Activated CD4-positive, alpha-beta memory T cell treated with anti-CD3 and anti-CD28 coated beads for 36 hours (primary cell): ENCODE results near the gene TRIM54. TPM values are rescaled to one million over a fixed set of nuclear protein-coding genes. Genes with fewer than 3 reads are reported as not detected.
"Not testable (repeated sequence)": the region's sequence is repeated elsewhere in the genome, so short reads cannot be mapped to it uniquely, and the experiment has no call there.

Experiments used
- CTCF ChIA-PET: fragments of 350-600 bp; sonication (Branson Sonifier 250); formaldehyde crosslinking; loops from one replicate; lab custom pipeline; 2021; ENCODE audit warnings: antibody characterized with exemption, inconsistent platforms; lab: Charles Lee
- POLR2A ChIA-PET: fragments of 350-600 bp; sonication (Branson Sonifier 250); formaldehyde crosslinking; loops from one replicate; lab custom pipeline; 2021; ENCODE audit warnings: antibody characterized with exemption; lab: Charles Lee
- DNase-seq: peaks from one replicate; pipeline ENCODE4 v3.0.0-alpha.2; 2020
- H3K27ac Mint-ChIP-seq: one replicate; pipeline ENCODE4 v1.8.0; 2021; ENCODE audit warnings: mixed read lengths
- H3K27me3 Mint-ChIP-seq: one replicate; pipeline ENCODE4 v1.8.0; 2021; ENCODE audit warnings: mixed read lengths
- H3K36me3 Mint-ChIP-seq: one replicate; pipeline ENCODE4 v1.8.0; 2021; ENCODE audit warnings: mixed read lengths
- H3K4me1 Mint-ChIP-seq: one replicate; pipeline ENCODE4 v1.8.0; 2021; ENCODE audit warnings: low read depth, mixed read lengths
- H3K4me3 Mint-ChIP-seq: one replicate; pipeline ENCODE4 v1.8.0; 2021; ENCODE audit warnings: mild to moderate bottlenecking, mixed read lengths
- H3K9me3 Mint-ChIP-seq: one replicate; pipeline ENCODE4 v1.8.0; 2021; ENCODE audit warnings: mixed read lengths
- intact Hi-C: fragments of 100-400 bp; cut with micrococcal nuclease; formaldehyde crosslinking; loops from one replicate; pipeline ENCODE4 v1.15.1; 2023
- total RNA-seq, 2 experiments: library from RNA; stranded (reverse); gene quantifications; one replicate each; pipeline ENCODE4 v1.2.3, GENCODE V29; 2021

The TRIM54 gene
- total RNA-seq, 2 experiments from 2014 or later, result not detected

- ChIA-PET POLR2A (no interaction called here), CTCF (interaction anchor here (0.7 to 2.2 kb wide), 5 partner anchors 8 to 276 kb away, joined by 3 to 23 read pairs (median 6); partner anchors contain the start of gene TRIM54)
- Mint-ChIP-seq H3K4me1 (no peaks in the 10 kb centered on the region), H3K9me3 (no peaks in the 10 kb centered on the region), H3K4me3 (no peak overlapping the region), H3K27ac (no peak overlapping the region), H3K36me3 (no peaks in the 10 kb centered on the region), H3K27me3 (peaks cover 13% of the 10 kb centered on the region)
- DNase-seq, result no peak
- intact Hi-C loops, result no loop called here
These were observed 10.4 kb upstream of the TRIM54 start for GRCh38 chr2:27271631-27272340.

DNA sequence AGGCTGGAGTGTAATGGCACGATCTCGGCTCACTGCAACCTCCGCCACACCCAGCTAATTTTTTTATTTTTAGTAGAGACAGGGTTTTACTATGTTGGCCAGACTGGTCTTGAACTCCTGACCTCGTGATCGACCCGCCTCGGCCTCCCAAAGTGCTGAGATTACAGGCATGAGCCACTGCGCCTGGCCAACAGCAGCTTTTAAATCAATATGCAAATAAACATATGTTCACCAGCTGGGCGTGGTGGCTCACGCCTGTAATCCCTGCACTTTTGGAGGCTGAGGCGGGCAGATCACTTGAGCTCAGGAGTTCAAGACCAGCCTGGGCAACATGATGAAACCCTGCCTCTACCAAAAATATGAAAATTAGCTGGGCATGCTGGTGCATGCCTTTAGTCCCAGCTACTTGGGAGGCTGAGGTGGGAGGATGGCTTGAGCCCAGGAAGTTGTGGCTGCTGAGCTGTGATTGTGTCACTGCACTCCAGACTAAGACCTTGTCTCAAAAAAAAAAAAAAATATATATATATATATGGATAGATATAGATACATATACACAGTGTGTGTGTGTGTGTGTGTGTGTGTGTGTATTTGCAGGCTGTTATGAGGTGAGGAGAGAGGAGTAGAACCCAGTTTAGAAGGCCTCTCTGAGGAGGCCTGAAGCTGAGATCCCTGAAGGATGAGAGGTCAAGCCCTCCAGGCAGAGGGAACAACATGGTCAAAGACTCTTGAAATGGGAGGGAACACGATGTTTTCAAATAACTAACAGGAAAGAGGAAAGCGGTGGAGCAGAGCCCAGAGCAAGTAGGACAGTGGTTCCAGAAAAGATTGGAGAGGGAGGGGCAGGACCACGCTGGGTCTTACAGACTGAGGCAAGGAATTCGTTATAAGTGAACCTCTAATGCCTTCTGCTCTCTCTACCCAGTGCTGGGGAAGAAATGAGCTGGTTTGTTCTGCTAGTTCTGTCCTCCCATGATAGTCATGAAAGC lies 9.4 kb upstream of the TRIM54 start:
- intact Hi-C loops, H3K9me3 Mint-ChIP-seq, POLR2A ChIA-PET, H3K4me1 Mint-ChIP-seq, H3K4me3 Mint-ChIP-seq, DNase-seq, H3K36me3 Mint-ChIP-seq, H3K27ac Mint-ChIP-seq: not testable (repeated sequence)
- CTCF ChIA-PET, result interaction anchor here (0.7 to 1.8 kb wide), 4 partner anchors 8 to 277 kb away, joined by 3 to 6 read pairs (median 4); partner anchors contain the start of gene TRIM54
- H3K27me3 Mint-ChIP-seq, result peaks cover 16% of the 10 kb centered on the region

DNA sequence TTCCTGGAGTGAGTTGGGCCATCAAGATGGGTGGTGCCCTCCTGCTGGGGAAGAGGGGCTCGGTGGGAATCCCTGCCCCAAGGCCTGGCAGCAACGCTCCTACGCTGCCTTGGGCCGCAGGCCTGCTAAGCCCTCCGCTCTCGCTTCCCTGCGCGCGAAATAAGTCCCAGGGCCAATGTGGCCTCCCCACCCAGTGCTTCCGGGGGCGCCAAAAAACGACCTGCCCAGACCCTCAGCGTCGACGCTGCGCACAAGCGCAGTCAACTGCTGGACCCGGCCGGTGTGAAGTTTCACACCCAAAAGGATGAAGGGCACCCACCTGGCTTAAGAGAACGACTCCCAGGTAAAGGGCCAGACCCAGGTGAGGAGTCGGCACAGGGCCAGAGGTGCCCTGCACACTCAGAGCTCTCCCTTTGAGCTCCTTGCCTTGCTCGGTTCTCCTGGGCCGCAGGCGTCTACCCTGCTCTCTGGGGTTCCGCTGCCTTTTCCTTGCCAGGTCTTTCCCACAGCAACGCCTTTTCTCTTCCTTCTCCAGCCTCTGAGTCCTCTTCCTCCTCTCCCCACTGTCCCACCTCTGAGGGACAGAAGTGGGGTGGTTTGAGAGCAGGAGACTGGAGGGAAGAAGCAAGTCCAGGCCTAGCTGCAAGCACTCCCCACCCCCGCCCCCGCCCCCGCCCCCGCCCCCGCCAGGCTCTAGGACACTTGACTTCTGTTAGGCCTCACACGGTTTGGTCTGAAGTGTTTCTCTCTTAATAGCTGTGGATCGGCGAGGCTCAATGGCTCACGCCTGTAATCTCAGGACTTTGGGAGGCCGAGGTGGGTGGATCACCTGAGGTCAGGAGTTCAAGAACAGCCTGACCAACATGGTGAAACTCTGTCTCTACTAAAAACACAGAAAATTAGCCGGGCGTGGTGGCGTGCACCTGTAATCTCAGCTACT lies 6.7 kb upstream of the TRIM54 start, which contains the start of gene DNAJC5G:
DNAJC5G (plus strand) TSS at position 223 of the 940 bp plus-strand sequence. CDS start 1,296 bp downstream, outside the sequence.
- no peaks in the 10 kb centered on the region for H3K36me3 Mint-ChIP-seq
- H3K4me3 Mint-ChIP-seq, result no peak within 1 kb of the TSS
- H3K27ac Mint-ChIP-seq, result no peak within 1 kb of the TSS
- intact Hi-C loops, result no loop called here
- ChIA-PET CTCF (interaction anchor here (0.8 kb wide), 1 partner anchor 13 kb away, joined by 3 read pairs; the partner anchor contains the start of gene SLC30A3), POLR2A (no interaction called here)
- no peaks in the 10 kb centered on the region for H3K9me3 Mint-ChIP-seq
- DNase-seq, result no peak
- peaks cover 10% of the 10 kb centered on the region for H3K27me3 Mint-ChIP-seq
- H3K4me1 Mint-ChIP-seq, result peaks cover 2% of the 10 kb centered on the region

DNA sequence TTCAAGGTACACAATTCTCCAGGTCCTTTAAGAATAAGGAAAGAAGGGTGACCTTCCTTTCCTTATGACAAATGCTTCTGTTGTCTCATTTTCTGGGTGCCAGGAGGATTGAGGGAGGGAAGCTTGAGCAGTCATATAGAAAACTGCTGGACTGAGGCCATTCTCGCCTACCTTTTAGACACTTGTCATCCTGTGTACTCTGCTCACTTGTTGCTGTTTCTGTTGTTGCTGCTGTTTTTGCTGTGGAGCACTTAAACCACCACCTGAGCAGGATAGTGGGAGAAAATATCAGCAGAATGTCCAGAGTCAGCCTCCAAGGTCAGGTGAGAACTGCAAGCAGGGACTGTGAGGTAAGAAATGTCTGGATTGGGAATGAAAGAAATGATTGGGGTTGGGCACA lies 4.2 kb upstream of the TRIM54 start:
- intact Hi-C loops, result no loop called here
- ChIA-PET CTCF (interaction anchor here (4.4 to 6.5 kb wide), 4 partner anchors 13 to 316 kb away, joined by 45 to 94 read pairs (median 76); partner anchors contain the start of gene SLC30A3), POLR2A (interaction anchor here (0.9 to 1.6 kb wide), 2 partner anchors 26 to 30 kb away, joined by 3 read pairs; no protein-coding TSS in a partner anchor)
- DNase-seq, result no peak
- H3K4me1 Mint-ChIP-seq, result peaks cover 2% of the 10 kb centered on the region
- no peaks in the 10 kb centered on the region for H3K36me3 Mint-ChIP-seq
- peaks cover 22% of the 10 kb centered on the region for H3K27me3 Mint-ChIP-seq
- no peak overlapping the region for H3K4me3 Mint-ChIP-seq
- H3K27ac Mint-ChIP-seq, result no peak overlapping the region
- no peaks in the 10 kb centered on the region for H3K9me3 Mint-ChIP-seq

DNA sequence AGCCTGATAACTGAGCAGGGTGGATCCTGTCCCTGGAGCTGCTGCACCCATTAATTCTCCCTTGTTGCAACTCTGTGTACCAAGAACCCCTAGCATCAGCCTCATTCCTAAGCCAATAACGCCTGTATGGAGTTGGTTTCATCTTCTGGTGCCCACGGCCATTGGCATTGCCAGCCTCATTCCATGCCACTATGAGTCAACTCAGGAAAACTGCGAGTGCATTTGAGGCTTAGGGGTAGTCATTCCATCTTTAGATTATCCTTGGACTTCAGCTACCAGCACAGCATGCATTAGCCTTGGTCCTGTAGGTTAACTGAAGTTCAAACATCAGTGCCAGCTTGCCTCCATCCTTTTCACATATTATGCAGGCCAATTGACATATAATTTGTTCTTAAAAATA lies 1.4 kb upstream of the TRIM54 start:
- Mint-ChIP-seq H3K4me1 (peaks cover 2% of the 10 kb centered on the region), H3K9me3 (no peaks in the 10 kb centered on the region), H3K27me3 (peaks cover 22% of the 10 kb centered on the region), H3K4me3 (no peak overlapping the region), H3K27ac (no peak overlapping the region), H3K36me3 (no peaks in the 10 kb centered on the region)
- no peak for DNase-seq
- POLR2A ChIA-PET, result no interaction called here
- intact Hi-C loops, result loop anchor here (1.0 to 2.0 kb wide), 4 partner anchors 18 to 320 kb away; partner anchors contain the start of gene SLC30A3
- CTCF ChIA-PET, result interaction anchor here (1.0 to 7.5 kb wide), 19 partner anchors 8 to 319 kb away, joined by 3 to 94 read pairs (median 16); partner anchors contain the start of genes ABHD1, KHK, PREB and SLC30A3

DNA sequence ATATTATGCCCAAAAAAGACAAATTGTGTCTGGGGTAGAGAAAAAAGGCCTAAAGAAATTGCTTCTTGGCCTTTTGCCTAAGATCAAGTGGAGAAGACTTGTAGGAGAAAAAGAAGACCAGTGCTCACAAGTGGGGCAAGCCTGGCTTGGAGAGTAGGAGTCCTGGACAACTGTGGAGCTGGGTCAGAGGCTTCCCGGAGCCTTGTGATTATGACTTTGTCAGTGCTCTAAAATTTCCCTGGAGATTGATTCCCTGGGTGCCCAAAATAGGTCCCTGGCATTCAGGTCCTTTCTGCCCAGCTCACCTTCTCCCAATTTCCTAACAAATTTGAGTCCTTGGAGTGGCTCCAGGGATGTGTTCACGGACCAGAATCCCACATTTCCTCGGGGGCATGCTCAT lies 787 bp upstream of the TRIM54 start:
- no peak overlapping the region for H3K4me3 Mint-ChIP-seq
- no peaks in the 10 kb centered on the region for H3K36me3 Mint-ChIP-seq
- intact Hi-C loops, result loop anchor here (2.0 kb wide), 2 partner anchors 19 to 321 kb away; partner anchors contain the start of gene SLC30A3
- no peak overlapping the region for H3K27ac Mint-ChIP-seq
- ChIA-PET POLR2A (no interaction called here), CTCF (interaction anchor here (1.0 to 7.5 kb wide), 11 partner anchors 9 to 320 kb away, joined by 3 to 94 read pairs (median 14); partner anchors contain the start of gene SLC30A3)
- H3K9me3 Mint-ChIP-seq, result no peaks in the 10 kb centered on the region
- peaks cover 2% of the 10 kb centered on the region for H3K4me1 Mint-ChIP-seq
- peaks cover 21% of the 10 kb centered on the region for H3K27me3 Mint-ChIP-seq
- DNase-seq, result no peak

DNA sequence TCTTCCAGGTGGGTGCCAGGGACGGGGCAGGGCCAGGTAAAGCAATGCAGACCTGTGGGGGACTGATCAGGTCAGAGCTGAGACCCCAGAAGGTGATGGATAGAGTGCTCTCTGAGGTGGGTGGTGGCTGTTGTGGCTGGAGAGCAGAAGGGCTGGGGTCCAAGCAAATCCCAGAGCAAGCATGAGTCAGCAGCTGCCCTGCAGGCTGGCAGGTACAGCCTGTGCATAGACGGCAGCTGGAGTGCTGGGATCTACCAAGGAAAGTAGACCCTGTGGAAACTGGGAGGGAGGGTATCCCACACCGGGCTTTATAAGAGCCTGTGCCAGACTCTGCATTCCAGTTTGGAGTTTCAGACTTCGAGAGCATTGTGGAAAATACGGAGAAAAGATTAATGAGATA lies 663 bp downstream of the TRIM54 start:
- Mint-ChIP-seq H3K27me3 (peaks cover 16% of the 10 kb centered on the region), H3K4me3 (no peak overlapping the region), H3K4me1 (peaks cover 2% of the 10 kb centered on the region), H3K9me3 (no peaks in the 10 kb centered on the region), H3K36me3 (no peaks in the 10 kb centered on the region), H3K27ac (no peak overlapping the region)
- ChIA-PET POLR2A (interaction anchor here (1.7 kb wide), 1 partner anchor 20 kb away, joined by 5 read pairs; no protein-coding TSS in a partner anchor), CTCF (interaction anchor here (0.8 to 7.5 kb wide), 8 partner anchors 10 to 321 kb away, joined by 3 to 94 read pairs (median 6); partner anchors contain the start of genes KHK and SLC30A3)
- DNase-seq, result no peak
- intact Hi-C loops, result no loop called here

GRCh38 chr2:27284996-27285395 lies 2.8 kb downstream of the TRIM54 start:
- Mint-ChIP-seq H3K4me3 (no peak overlapping the region), H3K4me1 (peaks cover under 1% of the 10 kb centered on the region), H3K27me3 (peaks cover 18% of the 10 kb centered on the region), H3K27ac (no peak overlapping the region), H3K9me3 (no peaks in the 10 kb centered on the region), H3K36me3 (no peaks in the 10 kb centered on the region)
- CTCF ChIA-PET, result interaction anchor here (0.6 to 7.5 kb wide), 3 partner anchors 18 to 323 kb away, joined by 3 to 94 read pairs (median 4); no protein-coding TSS in a partner anchor
- DNase-seq, result no peak
- intact Hi-C loops, result no loop called here
- POLR2A ChIA-PET, result no interaction called here

- Mint-ChIP-seq H3K27me3 (peaks cover 18% of the 10 kb centered on the region), H3K27ac (no peak overlapping the region), H3K4me1 (no peaks in the 10 kb centered on the region), H3K9me3 (no peaks in the 10 kb centered on the region), H3K4me3 (no peak overlapping the region), H3K36me3 (no peaks in the 10 kb centered on the region)
- DNase-seq, result no peak
- POLR2A ChIA-PET, result no interaction called here
- CTCF ChIA-PET, result interaction anchor here (0.8 to 7.5 kb wide), 3 partner anchors 18 to 324 kb away, joined by 3 to 94 read pairs (median 4); no protein-coding TSS in a partner anchor
- intact Hi-C loops, result no loop called here
These were observed 3.3 kb downstream of the TRIM54 start for GRCh38 chr2:27285481-27285880.

DNA sequence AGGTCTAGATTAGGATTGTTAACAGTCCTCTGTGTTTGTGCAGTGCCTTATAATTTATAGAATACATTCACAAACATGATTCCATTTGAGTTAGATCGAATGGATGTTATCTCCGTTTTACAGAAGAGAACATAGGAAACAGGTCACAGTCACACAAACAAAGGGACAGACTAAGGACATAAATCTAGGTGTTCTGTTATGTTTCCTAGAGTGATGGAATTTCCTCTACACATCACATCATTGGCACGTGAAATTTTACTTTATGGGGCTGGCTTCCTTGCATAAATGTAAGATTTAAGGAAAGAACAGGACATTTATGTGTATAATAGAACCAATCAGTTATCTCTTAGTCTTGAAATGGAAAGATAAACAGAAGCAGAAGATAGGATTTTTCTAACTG lies 6.4 kb downstream of the TRIM54 start:
- ChIA-PET CTCF (interaction anchor here (1.4 kb wide), 1 partner anchor 9 kb away, joined by 8 read pairs; no protein-coding TSS in a partner anchor), POLR2A (no interaction called here)
- no peak for DNase-seq
- Mint-ChIP-seq H3K27ac (no peak overlapping the region), H3K9me3 (no peaks in the 10 kb centered on the region), H3K4me1 (no peaks in the 10 kb centered on the region), H3K4me3 (no peak overlapping the region), H3K27me3 (peaks cover 11% of the 10 kb centered on the region), H3K36me3 (no peaks in the 10 kb centered on the region)
- intact Hi-C loops, result no loop called here
